Astrocyte (in vitro differentiated cells and primary cell): Measurements from ENCODE around the gene PPRC1.
"Not testable (repeated sequence)": the region's sequence is repeated elsewhere in the genome, so short reads cannot be mapped to it uniquely, and the experiment has no call there.

ENCODE experiments used
- EZH2 ChIP-seq: IDR thresholded peaks from 2 replicates; pipeline ENCODE4 v1.6.1; 2012; ENCODE audit warnings: mild to moderate bottlenecking, low read length, inconsistent platforms; ENCODE audit not compliant: insufficient read depth
- TF ChIP-seq, protein P1 (sequence below): IDR thresholded peaks from 2 replicates; pipeline ENCODE4 v1.5.1; 2011; ENCODE audit warnings: low read depth, mild to moderate bottlenecking, inconsistent platforms, low read length, moderate library complexity; ENCODE audit not compliant: insufficient read depth

DNA sequence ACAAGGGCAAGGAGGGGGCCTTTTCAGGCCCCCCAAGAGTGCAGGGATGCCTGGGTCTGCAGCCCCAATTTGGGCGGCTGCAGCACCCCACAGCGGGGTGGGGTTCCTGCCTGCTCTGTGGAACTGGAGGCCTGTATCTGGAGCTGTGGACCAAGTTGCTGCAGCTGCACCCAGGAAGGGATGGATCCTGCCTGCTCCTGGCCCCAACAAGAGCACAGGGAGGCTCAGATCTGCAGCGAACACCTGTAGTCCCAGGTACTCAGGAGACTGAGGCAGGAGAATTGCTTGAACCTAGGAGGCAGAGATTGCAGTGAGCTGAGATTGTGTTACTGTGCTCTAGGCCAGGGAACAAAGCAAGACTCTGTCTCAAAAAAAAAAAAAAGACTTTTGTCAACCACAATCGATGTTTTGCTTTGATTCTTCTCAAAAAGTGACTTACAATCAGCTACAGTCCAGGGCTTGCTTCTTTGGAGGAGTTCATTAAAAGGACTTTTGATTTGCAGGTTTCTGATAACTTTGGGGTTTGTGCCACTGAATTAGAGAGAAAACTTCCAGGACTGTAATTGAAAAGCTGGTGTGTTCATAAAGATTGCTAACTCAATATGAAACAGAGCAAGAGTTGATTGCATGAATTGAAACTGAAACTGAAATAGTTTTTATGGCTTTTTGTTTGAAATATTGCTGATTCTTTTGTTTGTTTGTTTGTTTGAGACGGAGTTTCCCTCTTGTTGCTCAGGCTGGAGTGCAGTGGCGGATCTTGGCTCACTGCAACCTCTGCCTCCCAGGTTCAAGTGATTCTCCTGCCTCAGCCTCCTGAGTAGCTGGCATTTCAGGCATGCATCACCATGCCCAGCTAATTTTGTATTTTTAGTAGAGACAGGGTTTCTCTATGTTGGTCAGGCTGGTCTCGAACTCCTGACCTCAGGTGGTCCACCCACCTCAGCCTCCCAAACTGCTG is 56.4 kb downstream of the PPRC1 start:
- TF ChIP-seq, protein P1, sequence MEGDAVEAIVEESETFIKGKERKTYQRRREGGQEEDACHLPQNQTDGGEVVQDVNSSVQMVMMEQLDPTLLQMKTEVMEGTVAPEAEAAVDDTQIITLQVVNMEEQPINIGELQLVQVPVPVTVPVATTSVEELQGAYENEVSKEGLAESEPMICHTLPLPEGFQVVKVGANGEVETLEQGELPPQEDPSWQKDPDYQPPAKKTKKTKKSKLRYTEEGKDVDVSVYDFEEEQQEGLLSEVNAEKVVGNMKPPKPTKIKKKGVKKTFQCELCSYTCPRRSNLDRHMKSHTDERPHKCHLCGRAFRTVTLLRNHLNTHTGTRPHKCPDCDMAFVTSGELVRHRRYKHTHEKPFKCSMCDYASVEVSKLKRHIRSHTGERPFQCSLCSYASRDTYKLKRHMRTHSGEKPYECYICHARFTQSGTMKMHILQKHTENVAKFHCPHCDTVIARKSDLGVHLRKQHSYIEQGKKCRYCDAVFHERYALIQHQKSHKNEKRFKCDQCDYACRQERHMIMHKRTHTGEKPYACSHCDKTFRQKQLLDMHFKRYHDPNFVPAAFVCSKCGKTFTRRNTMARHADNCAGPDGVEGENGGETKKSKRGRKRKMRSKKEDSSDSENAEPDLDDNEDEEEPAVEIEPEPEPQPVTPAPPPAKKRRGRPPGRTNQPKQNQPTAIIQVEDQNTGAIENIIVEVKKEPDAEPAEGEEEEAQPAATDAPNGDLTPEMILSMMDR, result not testable (repeated sequence)
- not testable (repeated sequence) for TF ChIP-seq EZH2
